DOHH2 (cell line): Measurements from ENCODE around the gene RASSF4.

Source experiments
- H3F3A ChIP-seq: fragments of 200-600 bp; sonication (generic), shearing (Covaris generic); 2 replicates; pipeline ENCODE4 v1.6.0; 2016; ENCODE audit warnings: antibody characterized with exemption, mild to moderate bottlenecking; ENCODE audit not compliant: control insufficient read depth, insufficient read depth
- H3K27ac ChIP-seq: fragments of 200-600 bp; sonication (generic); 2 replicates; pipeline ENCODE4 v1.5.1; 2014; ENCODE audit warnings: low read depth, mild to moderate bottlenecking, low read length, moderate library complexity
- H3K27me3 ChIP-seq: fragments of 200-600 bp; sonication (generic); 2 replicates; pipeline ENCODE4 v1.6.1; 2014; ENCODE audit warnings: mild to moderate bottlenecking, low read length, mixed read lengths; ENCODE audit not compliant: control insufficient read depth
- H3K36me3 ChIP-seq: fragments of 200-600 bp; sonication (generic); 2 replicates; pipeline ENCODE4 v1.6.1; 2014; ENCODE audit warnings: mild to moderate bottlenecking, low read length, moderate library complexity, mixed read lengths; ENCODE audit not compliant: control insufficient read depth
- H3K4me1 ChIP-seq: fragments of 200-600 bp; sonication (generic); 2 replicates; pipeline ENCODE4 v1.6.1; 2014; ENCODE audit warnings: mild to moderate bottlenecking, low read length, mixed read lengths; ENCODE audit not compliant: control insufficient read depth
- H3K4me2 ChIP-seq: fragments of 200-600 bp; sonication (generic); 2 replicates; pipeline ENCODE4 v1.6.0; 2014; ENCODE audit warnings: mild to moderate bottlenecking, low read length, moderate library complexity
- H3K4me3 ChIP-seq: fragments of 200-600 bp; sonication (generic); 2 replicates; pipeline ENCODE4 v1.5.1; 2014; ENCODE audit warnings: mild to moderate bottlenecking, low read length, mixed read lengths
- H3K79me2 ChIP-seq: fragments of 200-600 bp; sonication (generic); 2 replicates; pipeline ENCODE4 v1.6.1; 2014; ENCODE audit warnings: mild to moderate bottlenecking, low read length, mixed read lengths; ENCODE audit not compliant: control insufficient read depth
- H3K9me2 ChIP-seq: fragments of 200-600 bp; sonication (generic); replicated peaks from 2 replicates; pipeline ENCODE4 v1.6.1; 2014; ENCODE audit warnings: mild to moderate bottlenecking, low read length, mixed read lengths; ENCODE audit not compliant: control insufficient read depth
- H3K9me3 ChIP-seq: fragments of 200-600 bp; sonication (generic); 2 replicates; pipeline ENCODE4 v1.6.1; 2014; ENCODE audit warnings: antibody characterized with exemption, low read length, mixed read lengths; ENCODE audit not compliant: control insufficient read depth, insufficient read depth
- H4K20me1 ChIP-seq: fragments of 200-600 bp; sonication (generic); 2 replicates; pipeline ENCODE4 v1.6.0; 2014; ENCODE audit warnings: low read depth, mild to moderate bottlenecking, antibody characterized with exemption, low read length, moderate library complexity; ENCODE audit not compliant: control insufficient read depth, insufficient read depth
- EZH2phosphoT487 ChIP-seq: fragments of 200-600 bp; sonication (generic); IDR thresholded peaks from 2 replicates; pipeline ENCODE4 v1.6.1; 2017; ENCODE audit warnings: borderline replicate concordance, mild to moderate bottlenecking, antibody characterized with exemption, low read length, moderate library complexity, mixed read lengths
- TF ChIP-seq, protein P1 (sequence below): fragments of 200-600 bp; sonication (generic); IDR thresholded peaks from one replicate; pipeline ENCODE4 v1.5.1; 2014; ENCODE audit warnings: antibody characterized with exemption, mild to moderate bottlenecking, low read depth, low read length; ENCODE audit not compliant: poor library complexity, severe bottlenecking

RASSF4 gene

DNA sequence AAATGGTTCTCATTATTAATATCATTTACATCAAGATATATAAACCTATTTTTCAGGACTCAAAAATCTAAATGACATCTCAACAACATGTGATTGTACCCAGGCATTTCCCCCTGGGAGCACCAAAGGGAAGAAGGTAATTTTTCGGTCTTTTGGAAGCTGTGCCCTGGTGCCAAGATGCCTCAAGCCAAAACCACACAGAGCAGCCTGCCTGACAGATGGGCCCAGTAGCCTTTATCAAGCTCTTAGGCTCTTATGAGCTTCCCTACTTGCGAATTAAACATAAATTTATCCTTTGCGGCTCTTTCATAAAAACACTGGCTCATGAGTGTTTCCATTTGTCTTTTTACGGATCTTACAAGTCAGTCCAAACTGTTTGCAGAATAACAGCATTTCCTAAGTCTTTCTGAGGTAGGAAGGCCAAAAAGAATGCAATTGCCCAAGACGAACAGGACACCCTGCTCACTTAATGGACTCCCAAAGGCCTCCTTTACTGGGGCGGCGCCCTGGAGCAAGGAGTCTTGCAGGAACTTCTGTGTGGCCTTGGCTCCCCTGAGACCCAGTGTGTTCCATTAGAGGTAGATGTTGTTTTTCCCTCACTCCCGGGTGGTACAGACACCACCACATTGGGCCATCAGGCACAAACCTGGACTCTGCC is 4.1 kb upstream of the RASSF4 start:
- no peaks in the 10 kb centered on the region for H3K36me3 ChIP-seq
- peaks cover 10% of the 10 kb centered on the region for H3K79me2 ChIP-seq
- H3K9me2 ChIP-seq = no peaks in the 10 kb centered on the region
- peaks cover 19% of the 10 kb centered on the region for H3K4me1 ChIP-seq
- no peaks in the 10 kb centered on the region for H4K20me1 ChIP-seq
- no peaks in the 10 kb centered on the region for H3K27me3 ChIP-seq
- H3K4me3 ChIP-seq = no peak overlapping the region
- no peak overlapping the region for H3K4me2 ChIP-seq
- no peaks in the 10 kb centered on the region for H3F3A ChIP-seq
- no peaks in the 10 kb centered on the region for H3K9me3 ChIP-seq
- no peak overlapping the region for H3K27ac ChIP-seq
- TF ChIP-seq EZH2phosphoT487 = no peak
- TF ChIP-seq, protein P1, sequence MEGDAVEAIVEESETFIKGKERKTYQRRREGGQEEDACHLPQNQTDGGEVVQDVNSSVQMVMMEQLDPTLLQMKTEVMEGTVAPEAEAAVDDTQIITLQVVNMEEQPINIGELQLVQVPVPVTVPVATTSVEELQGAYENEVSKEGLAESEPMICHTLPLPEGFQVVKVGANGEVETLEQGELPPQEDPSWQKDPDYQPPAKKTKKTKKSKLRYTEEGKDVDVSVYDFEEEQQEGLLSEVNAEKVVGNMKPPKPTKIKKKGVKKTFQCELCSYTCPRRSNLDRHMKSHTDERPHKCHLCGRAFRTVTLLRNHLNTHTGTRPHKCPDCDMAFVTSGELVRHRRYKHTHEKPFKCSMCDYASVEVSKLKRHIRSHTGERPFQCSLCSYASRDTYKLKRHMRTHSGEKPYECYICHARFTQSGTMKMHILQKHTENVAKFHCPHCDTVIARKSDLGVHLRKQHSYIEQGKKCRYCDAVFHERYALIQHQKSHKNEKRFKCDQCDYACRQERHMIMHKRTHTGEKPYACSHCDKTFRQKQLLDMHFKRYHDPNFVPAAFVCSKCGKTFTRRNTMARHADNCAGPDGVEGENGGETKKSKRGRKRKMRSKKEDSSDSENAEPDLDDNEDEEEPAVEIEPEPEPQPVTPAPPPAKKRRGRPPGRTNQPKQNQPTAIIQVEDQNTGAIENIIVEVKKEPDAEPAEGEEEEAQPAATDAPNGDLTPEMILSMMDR = no peak

DNA sequence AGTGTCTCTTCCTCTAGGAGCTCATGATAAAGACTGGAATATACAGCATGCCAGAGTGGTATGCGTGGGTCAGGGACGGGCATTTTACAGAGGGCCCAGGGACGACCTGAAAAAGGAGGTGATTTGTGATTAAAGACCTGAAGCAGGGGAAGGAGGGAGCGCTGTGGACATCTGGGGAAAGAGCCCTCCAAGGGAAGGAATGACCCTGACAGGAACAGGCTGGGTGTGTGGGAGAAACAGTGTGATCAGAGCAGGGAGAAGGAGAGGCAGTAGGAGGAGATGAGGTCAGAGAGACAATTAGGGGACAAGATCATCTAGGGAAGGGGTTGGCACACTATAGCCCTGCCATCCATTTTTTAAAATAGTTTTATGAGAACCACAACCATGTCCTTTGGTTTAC is 3.4 kb upstream of the RASSF4 start:
- peaks cover 10% of the 10 kb centered on the region for H3K79me2 ChIP-seq
- no peak overlapping the region for H3K4me2 ChIP-seq
- TF ChIP-seq EZH2phosphoT487 = no peak
- TF ChIP-seq, protein P1 = no peak
- no peaks in the 10 kb centered on the region for H3K9me3 ChIP-seq
- 0 out of 2 replicates have a peak, but pooled peaks cover 5% of the 10 kb centered on the region for H3F3A ChIP-seq
- H3K27ac ChIP-seq = no peak overlapping the region
- H3K9me2 ChIP-seq = no peaks in the 10 kb centered on the region
- H4K20me1 ChIP-seq = no peaks in the 10 kb centered on the region
- no peaks in the 10 kb centered on the region for H3K36me3 ChIP-seq
- no peaks in the 10 kb centered on the region for H3K27me3 ChIP-seq
- no peak overlapping the region for H3K4me3 ChIP-seq
- H3K4me1 ChIP-seq = peaks cover 26% of the 10 kb centered on the region

- Histone ChIP-seq H3K27me3 (no peaks in the 10 kb centered on the region), H3K27ac (no peak overlapping the region), H3K4me1 (peaks cover 33% of the 10 kb centered on the region), H3K79me2 (peaks cover 10% of the 10 kb centered on the region), H4K20me1 (no peaks in the 10 kb centered on the region), H3F3A (0 out of 2 replicates have a peak, but pooled peaks cover 5% of the 10 kb centered on the region), H3K9me2 (no peaks in the 10 kb centered on the region), H3K9me3 (no peaks in the 10 kb centered on the region), H3K36me3 (no peaks in the 10 kb centered on the region), H3K4me3 (no peak overlapping the region), H3K4me2 (no peak overlapping the region)
- no peak for TF ChIP-seq EZH2phosphoT487
- TF ChIP-seq, protein P1 = no peak
These were observed 2.6 kb upstream of the RASSF4 start for GRCh38 chr10:44956717-44957706.
